Measurements from ENCODE around the gene PYDC1. TPM values are rescaled to one million over a fixed set of nuclear protein-coding genes. Genes with fewer than 3 reads are reported as not detected.
A peak's percentile ranks its signal among the peaks of the same experiment; 100 is the strongest.

The PYDC1 gene
- total and polyA plus RNA-seq, 10 of the 15 experiments (the other 5 are each of a cell fraction or from before 2014, with no cell fraction given): not detected

DNA sequence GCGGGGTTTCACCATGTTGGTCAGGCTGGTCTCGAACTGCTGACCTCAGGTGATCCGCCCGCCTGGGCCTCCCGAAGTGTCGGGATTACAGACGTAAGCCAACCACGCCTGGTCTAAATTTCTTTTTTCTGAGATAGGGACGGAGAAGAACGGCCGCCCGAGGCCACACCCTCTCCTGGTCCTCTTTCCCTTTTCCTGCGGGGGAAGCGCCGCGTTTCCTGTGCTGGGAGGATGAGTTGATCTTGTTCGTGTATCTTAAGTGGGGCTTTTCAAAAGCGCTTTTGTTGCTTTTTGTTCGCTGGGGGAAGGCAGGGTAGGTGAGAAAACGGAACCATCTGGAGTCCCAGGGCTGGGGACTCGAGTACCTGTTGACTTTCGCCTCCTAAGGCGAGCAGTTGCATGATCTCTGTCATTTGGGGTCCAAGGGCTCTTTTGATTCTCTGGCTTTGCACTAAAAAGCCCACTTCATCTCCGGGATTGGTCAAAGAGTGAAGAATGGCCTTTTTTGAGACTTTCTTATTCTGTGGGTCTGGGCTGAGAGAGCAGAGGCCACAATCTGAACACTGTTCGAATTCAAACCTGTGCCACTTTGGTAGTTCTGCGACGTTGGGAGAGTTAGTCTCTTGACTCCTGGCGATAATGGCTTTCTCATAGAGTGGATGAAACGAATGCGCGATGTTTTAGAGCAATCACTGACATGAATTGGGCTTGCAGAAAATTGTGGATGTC is 35.7 kb downstream of the PYDC1 start (continued):
- TF ChIP-seq POLR2AphosphoS5 (IDR thresholded peaks at IDR 0.05; ENCODE audit: low read length): peak; percentile 15; the same call in 1 of the 2 replicates
- 0 out of 2 replicates have a peak, but pooled peaks have one; percentile 4 for TF ChIP-seq BCL11A (IDR thresholded peaks at IDR 0.05; ENCODE audit: low read depth, low read length)
- 0 out of 3 replicates have a peak, but pooled peaks have one; percentile 33 for TF ChIP-seq POU2F2 (IDR thresholded peaks at IDR 0.05; ENCODE audit: borderline replicate concordance, low read depth, low read length)

GRCh38 chr16:31179747-31180459 is 37.0 kb downstream of the PYDC1 start, which contains the start of gene FUS:
Gene FUS (plus strand): TSS chr16:31180139. CDS start chr16:31180215, 76 bp downstream.
- RAD21 ChIA-PET (ENCODE audit: unreplicated experiment): interaction anchor here (1.1 to 2.6 kb wide), 6 partner anchors 22 to 280 kb away, joined by 3 to 20 read pairs (median 4); partner anchors contain the start of genes ARMC5, PYCARD and ZNF668
- TF ChIP-seq, protein P1, sequence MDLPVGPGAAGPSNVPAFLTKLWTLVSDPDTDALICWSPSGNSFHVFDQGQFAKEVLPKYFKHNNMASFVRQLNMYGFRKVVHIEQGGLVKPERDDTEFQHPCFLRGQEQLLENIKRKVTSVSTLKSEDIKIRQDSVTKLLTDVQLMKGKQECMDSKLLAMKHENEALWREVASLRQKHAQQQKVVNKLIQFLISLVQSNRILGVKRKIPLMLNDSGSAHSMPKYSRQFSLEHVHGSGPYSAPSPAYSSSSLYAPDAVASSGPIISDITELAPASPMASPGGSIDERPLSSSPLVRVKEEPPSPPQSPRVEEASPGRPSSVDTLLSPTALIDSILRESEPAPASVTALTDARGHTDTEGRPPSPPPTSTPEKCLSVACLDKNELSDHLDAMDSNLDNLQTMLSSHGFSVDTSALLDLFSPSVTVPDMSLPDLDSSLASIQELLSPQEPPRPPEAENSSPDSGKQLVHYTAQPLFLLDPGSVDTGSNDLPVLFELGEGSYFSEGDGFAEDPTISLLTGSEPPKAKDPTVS (IDR thresholded peaks at IDR 0.05; ENCODE audit: low read depth, low read length): peak; percentile 89
- TF ChIP-seq SPI1 (IDR thresholded peaks at IDR 0.05; ENCODE audit: borderline replicate concordance, insufficient read depth, low read depth, low read length) (peak; percentile 14; the same call in 1 of the 2 replicates), SIN3A (IDR thresholded peaks at IDR 0.05; ENCODE audit: low read depth, low read length) (peak; percentile 55), POLR2A (IDR thresholded peaks at IDR 0.05; ENCODE audit: low read depth, low read length) (peak; percentile 91), POLR2AphosphoS5 (IDR thresholded peaks at IDR 0.05; ENCODE audit: low read length) (peak; percentile 100), PRDM15 (CRISPR knock-in tag; IDR thresholded peaks at IDR 0.05) (peak; percentile 63; the same call in 1 of the 2 replicates), MTA2 (IDR thresholded peaks at IDR 0.05; ENCODE audit: low read depth) (peak; percentile 66; the same call in 1 of the 2 replicates), ZBED1 (IDR thresholded peaks at IDR 0.05; ENCODE audit: borderline replicate concordance) (peak; percentile 94), RBBP5 (conservative IDR thresholded peaks at IDR 0.05) (peak; percentile 64; the same call in 1 of the 2 replicates)
- TF ChIP-seq, protein P2, sequence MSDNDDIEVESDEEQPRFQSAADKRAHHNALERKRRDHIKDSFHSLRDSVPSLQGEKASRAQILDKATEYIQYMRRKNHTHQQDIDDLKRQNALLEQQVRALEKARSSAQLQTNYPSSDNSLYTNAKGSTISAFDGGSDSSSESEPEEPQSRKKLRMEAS (IDR thresholded peaks at IDR 0.05; ENCODE audit: low read depth, low read length): no peak
- TF ChIP-seq, protein P3, sequence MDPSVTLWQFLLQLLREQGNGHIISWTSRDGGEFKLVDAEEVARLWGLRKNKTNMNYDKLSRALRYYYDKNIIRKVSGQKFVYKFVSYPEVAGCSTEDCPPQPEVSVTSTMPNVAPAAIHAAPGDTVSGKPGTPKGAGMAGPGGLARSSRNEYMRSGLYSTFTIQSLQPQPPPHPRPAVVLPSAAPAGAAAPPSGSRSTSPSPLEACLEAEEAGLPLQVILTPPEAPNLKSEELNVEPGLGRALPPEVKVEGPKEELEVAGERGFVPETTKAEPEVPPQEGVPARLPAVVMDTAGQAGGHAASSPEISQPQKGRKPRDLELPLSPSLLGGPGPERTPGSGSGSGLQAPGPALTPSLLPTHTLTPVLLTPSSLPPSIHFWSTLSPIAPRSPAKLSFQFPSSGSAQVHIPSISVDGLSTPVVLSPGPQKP (IDR thresholded peaks at IDR 0.05; ENCODE audit: low read depth, low read length): peak; percentile 51; the same call in 1 of the 2 replicates

More at GRCh38 chr16:31179747-31180459, 37.0 kb downstream of the PYDC1 start, which contains the start of gene FUS:
- no peaks in the 10 kb centered on the region for H3K27me3 ChIP-seq (replicated peaks in 1 of 2; ENCODE audit: control insufficient read depth in 2 of 2, insufficient read depth in 2 of 2, low read length in 1 of 2)
- under 1% methylated on average over 69 of the region's 69 CpGs for WGBS (ENCODE audit: insufficient coverage, insufficient replicate concordance, low lambda C conversion rate, missing lambda C conversion rate)
- intact Hi-C loops (cut with micrococcal nuclease; ENCODE audit: unreplicated experiment) (loop anchor here (5.0 to 10.0 kb wide), 2 partner anchors 183 to 695 kb away; partner anchors contain the start of gene ZNF267), in situ Hi-C loops (cut with MboI) (no loop called here)
- peak; percentile 91 for FAIRE-seq
- H4K20me1 ChIP-seq (ENCODE audit: control insufficient read depth, insufficient read depth): peaks cover 26% of the 10 kb centered on the region
- H3K4me1 ChIP-seq (ENCODE audit: control insufficient read depth, insufficient read depth, low read length): peaks cover 22% of the 10 kb centered on the region
- H2AFZ ChIP-seq (ENCODE audit: control insufficient read depth, low read depth, low read length): peak within 1 kb of the TSS; percentile 99
- SMC1A ChIA-PET (ENCODE audit: uncharacterized antibody, unreplicated experiment): interaction anchor here (0.9 to 2.1 kb wide), 10 partner anchors 12 to 689 kb away, joined by 3 to 6 read pairs (median 4); partner anchors contain the start of genes PYCARD, ZNF646 and ZNF668
- peak; percentile 50 for DNase-seq (ENCODE audit: low read depth, low spot score)
- peak within 1 kb of the TSS; percentile 100 for H3K4me2 ChIP-seq (ENCODE audit: control insufficient read depth, insufficient read depth)
- CTCF ChIA-PET: interaction anchor here (0.6 to 2.5 kb wide), 6 partner anchors 23 to 263 kb away, joined by 3 to 13 read pairs (median 5); partner anchors contain the start of genes PYCARD, PYDC1 and ZNF843
- ATAC-seq: peak; percentile 78
- peaks cover 9 to 12% of the 10 kb centered on the region in 2 experiments for H3K36me3 ChIP-seq (ENCODE audit: control insufficient read depth in 2 of 2, insufficient read depth in 2 of 2, low read length in 1 of 2)
- 0 out of 3 replicates have a peak, but pooled peaks cover 1% of the 10 kb centered on the region for H3K9me3 ChIP-seq (replicated peaks; ENCODE audit: control insufficient read depth, insufficient read depth, low read length)
- peak within 1 kb of the TSS; percentile 98 for H3K27ac ChIP-seq (ENCODE audit: control insufficient read depth, insufficient read depth)
- POLR2A ChIA-PET: interaction anchor here (0.5 to 2.5 kb wide), 13 partner anchors 9 to 432 kb away, joined by 3 to 26 read pairs (median 3); partner anchors contain the start of genes ARMC5, KAT8, PHKG2 and PYCARD
- peak within 1 kb of the TSS; percentile 87 for H3K4me3 ChIP-seq
- H3K79me2 ChIP-seq (ENCODE audit: control insufficient read depth, insufficient read depth, low read length): peaks cover 53% of the 10 kb centered on the region
- no TSS peak for BruUV-seq (replicated peaks)
- H3K9ac ChIP-seq (ENCODE audit: control insufficient read depth, insufficient read depth, low read length): peak within 1 kb of the TSS; percentile 91

All from GM12878 (cell line).